ENCODE data around the gene PJA2. TPM values are rescaled to one million over a fixed set of nuclear protein-coding genes. Genes with fewer than 3 reads are reported as not detected.

Gene PJA2
- total RNA-seq, 2 experiments from 2014 or later = 41.3 to 69.7 TPM

- H4K20me1 ChIP-seq (ENCODE audit: insufficient read depth, low read length) = no peaks in the 10 kb centered on the region
- CTCF ChIA-PET (ENCODE audit: unreplicated experiment) = no interaction called here
- no peak overlapping the region for H3K27ac ChIP-seq (ENCODE audit: low read depth, low read length, poor library complexity, severe bottlenecking)
- H3K79me2 ChIP-seq (ENCODE audit: insufficient read depth, low read depth, low read length) = no peaks in the 10 kb centered on the region
- no peak for DNase-seq (ENCODE audit: low spot score)
- no peaks in the 10 kb centered on the region for H3K4me1 ChIP-seq (ENCODE audit: insufficient read depth, low read length, poor library complexity, severe bottlenecking)
- intact Hi-C loops (cut with micrococcal nuclease; ENCODE audit: unreplicated experiment) = no loop called here
- no peak overlapping the region for H2AFZ ChIP-seq (ENCODE audit: low read length)
- no peak overlapping the region for H3K4me2 ChIP-seq (ENCODE audit: low read length)
- H3K4me3 ChIP-seq (ENCODE audit: low read depth, low read length, poor library complexity, severe bottlenecking) = no peak overlapping the region
- POLR2A ChIA-PET = interaction anchor here (0.5 to 0.9 kb wide), 3 partner anchors 19 to 1006 kb away, joined by 3 read pairs; no protein-coding TSS in a partner anchor
- no peaks in the 10 kb centered on the region for H3K9me2 ChIP-seq (ENCODE audit: insufficient read depth, low read length)
- no TSS peak for BruUV-seq (replicated peaks)
- H3K9me3 ChIP-seq (ENCODE audit: low read length) = no peaks in the 10 kb centered on the region
- TF ChIP-seq CTCF (conservative IDR thresholded peaks at IDR 0.05; ENCODE audit: low read length) = no peak
- no peak for TF ChIP-seq EZH2phosphoT487 (IDR thresholded peaks at IDR 0.05; ENCODE audit: borderline replicate concordance, low read depth, low read length)
- H3K36me3 ChIP-seq (ENCODE audit: insufficient read depth, low read length) = no peaks in the 10 kb centered on the region
Measured at GRCh38 chr5:109309326-109310063, 100.3 kb downstream of the PJA2 start.

DNA sequence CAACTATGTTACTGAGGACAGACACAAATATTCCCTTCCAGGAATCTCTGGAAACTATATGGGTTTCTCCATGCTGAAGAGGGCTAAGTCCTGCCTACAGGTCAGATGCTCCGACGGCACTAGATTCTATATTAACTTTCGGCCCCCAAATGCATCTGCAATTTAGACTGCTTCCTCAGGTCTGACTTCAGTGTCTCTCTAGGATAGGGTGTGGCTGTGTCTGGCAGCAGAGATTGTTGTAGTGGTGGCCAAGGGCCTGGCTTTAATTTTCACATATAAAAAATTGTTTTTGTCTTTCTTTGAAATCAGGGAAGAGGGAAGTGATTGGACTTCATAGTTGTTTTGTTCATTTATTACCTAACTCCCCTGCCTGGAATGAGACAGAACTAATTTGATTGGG lies 101.8 kb downstream of the PJA2 start:
- Histone ChIP-seq H3K4me1 (ENCODE audit: insufficient read depth, low read length, poor library complexity, severe bottlenecking) (no peaks in the 10 kb centered on the region), H4K20me1 (ENCODE audit: insufficient read depth, low read length) (no peaks in the 10 kb centered on the region), H3K27ac (ENCODE audit: low read depth, low read length, poor library complexity, severe bottlenecking) (no peak overlapping the region), H3K4me2 (ENCODE audit: low read length) (no peak overlapping the region), H3K9me3 (ENCODE audit: low read length) (no peaks in the 10 kb centered on the region), H3K9me2 (ENCODE audit: insufficient read depth, low read length) (no peaks in the 10 kb centered on the region), H2AFZ (ENCODE audit: low read length) (no peak overlapping the region), H3K79me2 (ENCODE audit: insufficient read depth, low read depth, low read length) (no peaks in the 10 kb centered on the region), H3K4me3 (ENCODE audit: low read depth, low read length, poor library complexity, severe bottlenecking) (no peak overlapping the region), H3K36me3 (ENCODE audit: insufficient read depth, low read length) (no peaks in the 10 kb centered on the region)
- TF ChIP-seq CTCF (conservative IDR thresholded peaks at IDR 0.05; ENCODE audit: low read length) = no peak
- TF ChIP-seq EZH2phosphoT487 (IDR thresholded peaks at IDR 0.05; ENCODE audit: borderline replicate concordance, low read depth, low read length) = no peak
- no peak for DNase-seq (ENCODE audit: low spot score)
- ChIA-PET POLR2A (interaction anchor here (0.6 to 1.2 kb wide), 2 partner anchors 162 to 239 kb away, joined by 3 to 5 read pairs; no protein-coding TSS in a partner anchor), CTCF (ENCODE audit: unreplicated experiment) (no interaction called here)
- intact Hi-C loops (cut with micrococcal nuclease; ENCODE audit: unreplicated experiment) = no loop called here
- BruUV-seq (replicated peaks) = no TSS peak

- POLR2A ChIA-PET = interaction anchor here (1.2 kb wide), 1 partner anchor 163 kb away, joined by 3 read pairs; no protein-coding TSS in a partner anchor
- CTCF ChIA-PET (ENCODE audit: unreplicated experiment) = no interaction called here
- H3K4me2 ChIP-seq (ENCODE audit: low read length) = no peak overlapping the region
Measured at GRCh38 chr5:109307456-109307855, 102.3 kb downstream of the PJA2 start.

More at GRCh38 chr5:109307456-109307855, 102.3 kb downstream of the PJA2 start:
- BruUV-seq (replicated peaks) = no TSS peak
- H3K36me3 ChIP-seq (ENCODE audit: insufficient read depth, low read length) = no peaks in the 10 kb centered on the region
- H3K9me3 ChIP-seq (ENCODE audit: low read length) = no peaks in the 10 kb centered on the region
- H3K79me2 ChIP-seq (ENCODE audit: insufficient read depth, low read depth, low read length) = no peaks in the 10 kb centered on the region
- H3K4me1 ChIP-seq (ENCODE audit: insufficient read depth, low read length, poor library complexity, severe bottlenecking) = no peaks in the 10 kb centered on the region
- no peaks in the 10 kb centered on the region for H3K9me2 ChIP-seq (ENCODE audit: insufficient read depth, low read length)
- no peak overlapping the region for H3K27ac ChIP-seq (ENCODE audit: low read depth, low read length, poor library complexity, severe bottlenecking)
- H2AFZ ChIP-seq (ENCODE audit: low read length) = no peak overlapping the region
- no peak for DNase-seq (ENCODE audit: low spot score)
- intact Hi-C loops (cut with micrococcal nuclease; ENCODE audit: unreplicated experiment) = no loop called here
- H4K20me1 ChIP-seq (ENCODE audit: insufficient read depth, low read length) = no peaks in the 10 kb centered on the region
- H3K4me3 ChIP-seq (ENCODE audit: low read depth, low read length, poor library complexity, severe bottlenecking) = no peak overlapping the region
- no peak for TF ChIP-seq EZH2phosphoT487 (IDR thresholded peaks at IDR 0.05; ENCODE audit: borderline replicate concordance, low read depth, low read length)
- no peak for TF ChIP-seq CTCF (conservative IDR thresholded peaks at IDR 0.05; ENCODE audit: low read length)

Data from OCI-LY7 (cell line).